NCI-H187 treated with DMSO at 0.1 percent for 48 hours (cell line): ENCODE data around the gene ATR.
A peak's percentile ranks its signal among the peaks of the same experiment; 100 is the strongest.
"Not testable (repeated sequence)": the region's sequence is repeated elsewhere in the genome, so short reads cannot be mapped to it uniquely, and the experiment has no call there.

Experiments used
- DNase-seq: peaks from one replicate; lab custom pipeline; 2025; lab: John Stamatoyannopoulos, UW

The ATR gene

GRCh38 chr3:142447852-142448823 lies 130.4 kb downstream of the ATR start, which contains the start of gene XRN1:
Gene XRN1, minus strand, starts transcription at chr3:142448037. Its CDS starts 93 bp downstream, at chr3:142447944.
- DNase-seq = peak; percentile 22

DNA sequence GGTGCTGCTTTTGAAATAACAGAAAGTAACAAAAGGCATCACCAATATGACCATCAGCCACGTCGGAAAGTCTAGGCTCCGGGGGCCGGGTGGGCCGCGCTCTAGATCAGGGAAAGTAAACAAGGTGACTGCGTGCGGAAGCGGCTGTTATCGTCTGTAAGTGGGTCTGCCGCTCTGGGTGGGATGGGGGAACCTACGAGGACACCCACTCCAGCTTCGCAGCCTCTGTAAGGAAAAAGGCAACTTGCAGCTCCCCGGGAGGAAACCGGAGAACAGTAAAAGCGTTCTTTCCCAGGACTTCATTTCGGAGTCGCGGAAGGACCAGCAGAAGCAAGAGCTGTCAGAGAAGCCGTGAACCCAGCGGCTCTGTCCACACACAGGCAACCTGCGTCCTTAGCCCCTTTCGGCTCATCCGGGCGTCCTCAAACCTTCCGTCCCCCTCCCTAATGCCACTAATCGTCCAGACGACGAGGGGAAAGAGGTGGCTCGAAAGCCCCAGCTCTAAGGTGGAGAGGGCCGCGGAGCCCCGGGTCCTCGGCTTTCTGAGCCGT lies 131.2 kb downstream of the ATR start:
- DNase-seq = no peak

- DNase-seq = no peak
These were observed 132.7 kb downstream of the ATR start for GRCh38 chr3:142445816-142446254.

GRCh38 chr3:142444343-142444742 lies 134.2 kb downstream of the ATR start:
- no peak for DNase-seq

DNA sequence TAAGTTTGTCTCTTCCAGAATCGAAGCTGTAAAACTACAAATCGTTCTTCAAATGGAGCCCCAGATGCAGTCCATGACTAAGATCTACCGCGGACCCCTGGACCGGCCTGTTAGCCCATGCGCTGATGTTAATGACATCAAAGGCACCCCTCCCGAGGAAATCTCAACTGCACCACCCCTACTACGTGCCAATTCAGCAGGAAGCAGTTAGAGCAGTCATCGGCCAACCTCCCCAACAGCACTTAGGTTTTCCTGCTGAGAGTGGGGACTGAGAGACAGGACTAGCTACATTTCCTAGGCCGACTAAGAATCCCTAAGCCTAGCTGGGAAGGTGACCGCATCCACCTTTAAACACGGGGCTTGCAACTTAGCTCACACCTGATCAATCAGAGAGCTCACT lies 135.5 kb downstream of the ATR start:
- not testable (repeated sequence) for DNase-seq

- not testable (repeated sequence) for DNase-seq
These were observed 138.9 kb downstream of the ATR start for GRCh38 chr3:142439499-142440220.

DNA sequence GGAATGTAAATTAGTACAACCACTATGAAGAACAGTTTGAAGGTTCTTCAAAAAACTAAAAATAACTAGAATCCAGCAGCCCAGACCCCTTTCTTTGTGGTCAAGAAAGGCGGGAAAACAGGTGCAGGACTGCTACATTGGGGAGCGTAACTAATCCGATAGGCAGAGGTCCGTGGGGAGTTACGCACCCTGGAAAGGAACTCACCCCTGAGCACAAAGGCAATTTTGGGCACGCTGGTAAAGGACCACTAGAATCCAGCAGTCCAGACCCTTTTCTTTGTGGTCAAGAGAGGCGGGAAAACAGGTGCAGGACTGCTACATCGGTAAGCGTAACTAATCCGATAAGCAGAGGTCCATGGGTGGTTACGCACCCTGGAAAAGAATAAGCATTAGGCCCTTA lies 140.4 kb downstream of the ATR start:
- DNase-seq = not testable (repeated sequence)

DNA sequence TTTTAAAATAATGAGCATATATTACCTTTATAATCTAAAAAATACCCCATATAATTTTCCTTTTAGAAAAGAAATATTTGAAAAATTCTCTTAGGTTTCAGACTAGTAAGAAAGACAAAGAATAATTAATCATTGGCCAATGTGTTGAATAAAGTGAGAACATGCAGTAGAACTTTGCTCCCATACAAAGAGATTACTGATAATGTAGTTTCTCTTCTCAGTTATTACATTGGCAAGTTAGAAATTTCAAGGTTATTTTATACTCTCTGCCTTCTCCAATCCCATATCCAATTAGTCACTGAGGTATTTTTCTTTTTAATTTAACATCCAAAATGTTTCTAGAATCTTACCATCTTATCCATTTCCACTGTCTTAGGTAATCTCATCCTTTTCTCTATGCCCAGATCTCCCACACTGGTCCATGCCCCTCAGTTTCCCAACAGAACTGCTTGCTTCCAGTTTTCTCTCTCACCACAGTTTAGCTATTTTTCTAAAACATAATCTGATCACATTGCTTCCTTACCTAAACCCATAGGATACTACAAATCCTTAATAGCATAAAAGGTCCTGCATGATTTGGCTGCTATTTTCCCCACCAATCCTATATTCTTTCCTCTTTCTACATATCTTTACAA lies 141.5 kb downstream of the ATR start:
- DNase-seq = no peak

- no peak for DNase-seq
These were observed 144.0 kb downstream of the ATR start for GRCh38 chr3:142434503-142434902.

GRCh38 chr3:142433110-142433509 lies 145.4 kb downstream of the ATR start:
- no peak for DNase-seq

GRCh38 chr3:142429582-142429981 lies 149.0 kb downstream of the ATR start:
- DNase-seq = no peak

- DNase-seq = no peak
These were observed 153.8 kb downstream of the ATR start for GRCh38 chr3:142424754-142425153.

DNA sequence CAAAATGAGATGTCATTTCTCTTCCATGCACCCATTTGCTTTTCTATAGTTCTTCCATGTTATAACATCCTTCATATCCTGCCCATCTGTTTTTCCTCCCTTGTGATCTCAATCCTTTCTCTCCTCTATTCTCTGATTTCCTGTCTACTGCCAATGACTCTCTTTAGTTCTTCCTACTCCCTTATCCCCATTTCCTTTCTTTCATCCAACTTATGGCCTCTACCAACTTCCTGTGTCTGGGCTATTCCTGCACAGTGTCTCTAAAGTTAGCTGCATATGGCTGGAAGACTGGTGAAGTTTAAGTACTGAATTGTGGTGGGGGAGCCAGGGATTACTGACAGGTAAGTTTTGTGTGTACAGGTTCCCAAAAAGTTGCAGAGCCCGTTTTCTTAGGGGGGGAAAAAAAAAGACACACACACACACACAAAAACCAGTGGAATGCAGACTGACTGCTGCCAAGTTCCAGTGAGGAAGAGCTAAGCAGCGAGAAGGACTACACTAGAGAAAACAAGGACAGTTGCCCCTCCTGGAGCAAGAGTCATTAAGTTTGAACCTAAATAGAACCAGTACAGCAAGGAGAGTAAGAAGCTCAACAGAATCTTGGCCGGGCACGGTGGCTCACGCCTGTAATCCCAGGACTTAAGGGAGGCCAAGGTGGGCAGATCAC lies 159.5 kb downstream of the ATR start:
- no peak for DNase-seq

- DNase-seq = no peak
These were observed 161.2 kb downstream of the ATR start for GRCh38 chr3:142417302-142417701.

- not testable (repeated sequence) for DNase-seq
These were observed 178.0 kb downstream of the ATR start for GRCh38 chr3:142400537-142400936.
